ENCODE measurements around the gene OR5M11.

GRCh38 chr11:56543157-56543556 lies at the start of gene OR5M11:
- TF ChIP-seq EZH2 (IDR thresholded peaks at IDR 0.05): no peak
- TF ChIP-seq CTCF (IDR thresholded peaks at IDR 0.05): no peak
- TF ChIP-seq EZH2phosphoT487 (IDR thresholded peaks at IDR 0.05): no peak

Data from neural progenitor cell (in vitro differentiated cells).